ENCODE data around the gene TSPYL6. TPM values are rescaled to one million over a fixed set of nuclear protein-coding genes. Genes with fewer than 3 reads are reported as not detected.
A peak's percentile ranks its signal among the peaks of the same experiment; 100 is the strongest.

TSPYL6 gene
- polyA plus RNA-seq, 1 of the 3 experiments (the other 2 are of a cell fraction) = not detected

DNA sequence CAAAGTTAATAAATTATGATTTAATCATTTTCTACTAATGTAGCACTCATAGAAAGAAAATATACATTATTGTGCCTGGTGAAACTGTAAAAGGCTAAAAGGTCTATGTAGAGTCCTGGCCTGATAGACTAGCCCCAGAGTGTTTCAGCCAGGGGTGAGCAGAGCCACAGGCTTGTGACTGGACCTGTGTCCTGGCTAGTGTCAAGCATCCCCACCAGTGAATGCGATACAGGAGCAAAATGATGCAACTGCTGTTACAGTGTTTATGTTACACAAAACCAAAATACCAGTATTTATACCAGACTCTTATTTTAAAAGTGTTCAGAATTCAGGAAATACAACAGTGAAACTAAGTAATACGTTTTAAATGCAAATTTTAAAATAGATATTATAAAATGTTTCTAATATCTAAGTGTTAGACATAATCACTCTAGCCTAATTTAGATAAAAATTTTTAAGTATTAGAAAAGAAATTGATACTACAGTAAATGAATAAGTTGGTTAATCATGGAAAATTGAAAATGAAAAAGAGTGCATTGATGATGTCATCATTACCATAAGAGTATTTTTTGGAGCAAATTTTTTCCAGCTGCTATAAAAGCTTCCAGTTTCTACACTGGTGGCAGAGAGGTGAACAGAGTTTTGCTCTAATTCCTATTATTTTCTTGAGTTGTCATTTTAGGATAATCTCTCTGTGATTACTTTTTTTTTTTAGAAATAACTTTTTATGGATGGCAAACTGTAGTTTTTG is 6.2 kb upstream of the TSPYL6 start:
- Histone ChIP-seq H3K36me3 (replicated peaks in 1 of 2; ENCODE audit: control insufficient read depth in 1 of 2, insufficient read depth in 2 of 2, low read length in 1 of 2) (no peaks in the 10 kb centered on the region), H3K4me3 (ENCODE audit: low read depth in 2 of 2, low read length in 1 of 2) (no peak overlapping the region), H3K4me2 (no peak overlapping the region), H2AFZ (ENCODE audit: low read depth) (no peak overlapping the region), H3F3A (replicated peaks; ENCODE audit: insufficient read depth) (peaks cover 6% of the 10 kb centered on the region), H3K4me1 (ENCODE audit: control insufficient read depth in 1 of 2, insufficient read depth in 2 of 2, low read depth in 1 of 2, low read length in 1 of 2) (peaks cover 0 to 3% of the 10 kb centered on the region in 2 experiments; a peak in 2 of 4 replicates), H3K27me3 (ENCODE audit: insufficient read depth) (no peaks in the 10 kb centered on the region), H4K20me1 (ENCODE audit: insufficient read depth) (no peaks in the 10 kb centered on the region), H3K9ac (no peak overlapping the region), H3K79me2 (ENCODE audit: insufficient read depth) (no peaks in the 10 kb centered on the region), H3K27ac (ENCODE audit: low read depth in 2 of 2, low read length in 1 of 2) (peak overlapping the region in 1 of 2 experiments; percentile 22; a peak in 1 of 4 replicates), H3K9me2 (no peaks in the 10 kb centered on the region), H3K9me3 (no peaks in the 10 kb centered on the region)
- whole genome bisulfite sequencing (ENCODE audit: low lambda C conversion rate) = 37% methylated on average over 2 of the region's 2 CpGs
- ChIA-PET CTCF (interaction anchor here (0.9 to 1.2 kb wide), 2 partner anchors 47 to 54 kb away, joined by 3 read pairs; no protein-coding TSS in a partner anchor), POLR2A (no interaction called here)
- peak; percentile 67 for DNase-seq
- TF ChIP-seq GATA2 (CRISPR knock-in tag; IDR thresholded peaks at IDR 0.05) (0 out of 2 replicates have a peak, but pooled peaks have one; percentile 18), GABPA (IDR thresholded peaks at IDR 0.05; ENCODE audit: low read depth) (no peak)

DNA sequence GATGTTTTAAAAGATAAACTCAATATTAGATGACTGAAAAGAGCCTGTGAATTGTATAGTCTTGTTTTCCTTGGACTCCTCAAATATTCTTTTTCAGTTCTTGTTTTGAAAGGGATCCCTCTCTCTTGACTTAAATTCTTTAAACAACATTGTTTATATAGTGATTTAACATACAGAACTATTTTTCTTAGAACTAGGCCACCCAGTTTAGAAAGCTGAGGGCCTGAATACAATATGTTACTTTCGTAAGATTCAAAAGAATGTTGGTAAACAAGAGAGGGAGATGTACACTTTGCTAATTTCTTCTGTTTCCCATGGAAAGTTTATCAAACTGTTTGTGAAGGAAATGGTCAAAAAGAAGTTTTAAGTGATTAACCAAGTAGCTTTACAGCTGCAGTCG is 5.5 kb upstream of the TSPYL6 start:
- Histone ChIP-seq H3K4me3 (ENCODE audit: low read depth in 2 of 2, low read length in 1 of 2) (no peak overlapping the region), H3K36me3 (replicated peaks in 1 of 2; ENCODE audit: control insufficient read depth in 1 of 2, insufficient read depth in 2 of 2, low read length in 1 of 2) (no peaks in the 10 kb centered on the region), H3K4me1 (ENCODE audit: control insufficient read depth in 1 of 2, insufficient read depth in 2 of 2, low read depth in 1 of 2, low read length in 1 of 2) (peaks cover 0 to 3% of the 10 kb centered on the region in 2 experiments; a peak in 2 of 4 replicates), H3K4me2 (no peak overlapping the region), H3F3A (replicated peaks; ENCODE audit: insufficient read depth) (peaks cover 6% of the 10 kb centered on the region), H3K9me3 (no peaks in the 10 kb centered on the region), H3K27ac (ENCODE audit: low read depth in 2 of 2, low read length in 1 of 2) (peak overlapping the region in 1 of 2 experiments; percentile 22; a peak in 1 of 4 replicates), H2AFZ (ENCODE audit: low read depth) (no peak overlapping the region), H3K27me3 (ENCODE audit: insufficient read depth) (no peaks in the 10 kb centered on the region), H3K79me2 (ENCODE audit: insufficient read depth) (no peaks in the 10 kb centered on the region), H3K9ac (no peak overlapping the region), H3K9me2 (no peaks in the 10 kb centered on the region), H4K20me1 (ENCODE audit: insufficient read depth) (no peaks in the 10 kb centered on the region)
- no peak for TF ChIP-seq POLR2AphosphoS5 (IDR thresholded peaks at IDR 0.05; ENCODE audit: low read depth, low read length)
- no peak for TF ChIP-seq GATA2 (CRISPR knock-in tag; IDR thresholded peaks at IDR 0.05)
- TF ChIP-seq, protein P1, sequence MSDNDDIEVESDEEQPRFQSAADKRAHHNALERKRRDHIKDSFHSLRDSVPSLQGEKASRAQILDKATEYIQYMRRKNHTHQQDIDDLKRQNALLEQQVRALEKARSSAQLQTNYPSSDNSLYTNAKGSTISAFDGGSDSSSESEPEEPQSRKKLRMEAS (IDR thresholded peaks at IDR 0.05; ENCODE audit: low read depth) = no peak
- TF ChIP-seq, protein P2, sequence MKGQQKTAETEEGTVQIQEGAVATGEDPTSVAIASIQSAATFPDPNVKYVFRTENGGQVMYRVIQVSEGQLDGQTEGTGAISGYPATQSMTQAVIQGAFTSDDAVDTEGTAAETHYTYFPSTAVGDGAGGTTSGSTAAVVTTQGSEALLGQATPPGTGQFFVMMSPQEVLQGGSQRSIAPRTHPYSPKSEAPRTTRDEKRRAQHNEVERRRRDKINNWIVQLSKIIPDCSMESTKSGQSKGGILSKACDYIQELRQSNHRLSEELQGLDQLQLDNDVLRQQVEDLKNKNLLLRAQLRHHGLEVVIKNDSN (IDR thresholded peaks at IDR 0.05; ENCODE audit: borderline replicate concordance, low read depth) = no peak
- WGBS (ENCODE audit: low lambda C conversion rate) = 42% methylated on average over 2 of the region's 2 CpGs
- POLR2A ChIA-PET = no interaction called here
- DNase-seq = no peak
- CTCF ChIA-PET = interaction anchor here (0.7 to 1.2 kb wide), 2 partner anchors 10 to 46 kb away, joined by 3 read pairs; no protein-coding TSS in a partner anchor

DNA sequence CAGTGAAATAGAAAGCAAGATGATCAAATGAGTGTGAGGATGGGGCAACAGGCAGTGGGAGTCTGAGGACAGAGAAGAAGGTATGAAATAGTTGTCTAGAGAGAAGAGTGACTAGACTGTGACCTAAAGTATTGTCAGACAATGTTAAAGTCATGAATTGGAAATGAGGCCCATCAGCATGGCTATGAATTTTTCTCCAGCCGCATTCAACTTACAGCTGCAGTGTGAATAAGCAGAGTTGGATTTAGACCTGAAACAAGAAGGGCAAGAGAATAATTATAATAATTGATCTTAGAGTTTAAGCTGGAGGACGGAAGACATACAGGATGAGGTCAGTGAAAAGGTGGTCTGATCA is 4.2 kb upstream of the TSPYL6 start:
- H4K20me1 ChIP-seq (ENCODE audit: insufficient read depth) = no peaks in the 10 kb centered on the region
- 56% methylated on average over 2 of the region's 2 CpGs for WGBS (ENCODE audit: low lambda C conversion rate)
- TF ChIP-seq, protein P3, sequence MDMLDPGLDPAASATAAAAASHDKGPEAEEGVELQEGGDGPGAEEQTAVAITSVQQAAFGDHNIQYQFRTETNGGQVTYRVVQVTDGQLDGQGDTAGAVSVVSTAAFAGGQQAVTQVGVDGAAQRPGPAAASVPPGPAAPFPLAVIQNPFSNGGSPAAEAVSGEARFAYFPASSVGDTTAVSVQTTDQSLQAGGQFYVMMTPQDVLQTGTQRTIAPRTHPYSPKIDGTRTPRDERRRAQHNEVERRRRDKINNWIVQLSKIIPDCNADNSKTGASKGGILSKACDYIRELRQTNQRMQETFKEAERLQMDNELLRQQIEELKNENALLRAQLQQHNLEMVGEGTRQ (IDR thresholded peaks at IDR 0.05; ENCODE audit: borderline replicate concordance, low read depth, low read length) = no peak
- TF ChIP-seq, protein P4, sequence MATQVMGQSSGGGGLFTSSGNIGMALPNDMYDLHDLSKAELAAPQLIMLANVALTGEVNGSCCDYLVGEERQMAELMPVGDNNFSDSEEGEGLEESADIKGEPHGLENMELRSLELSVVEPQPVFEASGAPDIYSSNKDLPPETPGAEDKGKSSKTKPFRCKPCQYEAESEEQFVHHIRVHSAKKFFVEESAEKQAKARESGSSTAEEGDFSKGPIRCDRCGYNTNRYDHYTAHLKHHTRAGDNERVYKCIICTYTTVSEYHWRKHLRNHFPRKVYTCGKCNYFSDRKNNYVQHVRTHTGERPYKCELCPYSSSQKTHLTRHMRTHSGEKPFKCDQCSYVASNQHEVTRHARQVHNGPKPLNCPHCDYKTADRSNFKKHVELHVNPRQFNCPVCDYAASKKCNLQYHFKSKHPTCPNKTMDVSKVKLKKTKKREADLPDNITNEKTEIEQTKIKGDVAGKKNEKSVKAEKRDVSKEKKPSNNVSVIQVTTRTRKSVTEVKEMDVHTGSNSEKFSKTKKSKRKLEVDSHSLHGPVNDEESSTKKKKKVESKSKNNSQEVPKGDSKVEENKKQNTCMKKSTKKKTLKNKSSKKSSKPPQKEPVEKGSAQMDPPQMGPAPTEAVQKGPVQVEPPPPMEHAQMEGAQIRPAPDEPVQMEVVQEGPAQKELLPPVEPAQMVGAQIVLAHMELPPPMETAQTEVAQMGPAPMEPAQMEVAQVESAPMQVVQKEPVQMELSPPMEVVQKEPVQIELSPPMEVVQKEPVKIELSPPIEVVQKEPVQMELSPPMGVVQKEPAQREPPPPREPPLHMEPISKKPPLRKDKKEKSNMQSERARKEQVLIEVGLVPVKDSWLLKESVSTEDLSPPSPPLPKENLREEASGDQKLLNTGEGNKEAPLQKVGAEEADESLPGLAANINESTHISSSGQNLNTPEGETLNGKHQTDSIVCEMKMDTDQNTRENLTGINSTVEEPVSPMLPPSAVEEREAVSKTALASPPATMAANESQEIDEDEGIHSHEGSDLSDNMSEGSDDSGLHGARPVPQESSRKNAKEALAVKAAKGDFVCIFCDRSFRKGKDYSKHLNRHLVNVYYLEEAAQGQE (IDR thresholded peaks at IDR 0.05; ENCODE audit: low read depth, low read length) = no peak
- TF ChIP-seq JUND (IDR thresholded peaks at IDR 0.05) (no peak), ELF1 (IDR thresholded peaks at IDR 0.05) (no peak), FOXM1 (IDR thresholded peaks at IDR 0.05; ENCODE audit: low read depth) (no peak), NRF1 (IDR thresholded peaks at IDR 0.05; ENCODE audit: low read depth, low read length) (no peak), GABPA (IDR thresholded peaks at IDR 0.05; ENCODE audit: low read depth) (no peak), TCF12 (IDR thresholded peaks at IDR 0.05) (no peak), FOXJ3 (CRISPR knock-in tag; IDR thresholded peaks at IDR 0.05) (no peak), EP300 (IDR thresholded peaks at IDR 0.05; ENCODE audit: borderline replicate concordance in 1 of 2, low read depth in 1 of 2, low read length in 1 of 2) (no peak), NFIC (IDR thresholded peaks at IDR 0.05; ENCODE audit: borderline replicate concordance) (no peak), CHD2 (IDR thresholded peaks at IDR 0.05; ENCODE audit: low read length, partially characterized antibody) (no peak)

More for the DNA sequence above, 4.2 kb upstream of the TSPYL6 start:
- Histone ChIP-seq H3K4me2 (no peak overlapping the region), H3F3A (replicated peaks; ENCODE audit: insufficient read depth) (peaks cover 6% of the 10 kb centered on the region), H3K9me2 (no peaks in the 10 kb centered on the region), H3K79me2 (ENCODE audit: insufficient read depth) (no peaks in the 10 kb centered on the region), H3K9ac (no peak overlapping the region), H3K9me3 (no peaks in the 10 kb centered on the region), H3K27ac (ENCODE audit: low read depth in 2 of 2, low read length in 1 of 2) (no peak overlapping the region), H3K36me3 (replicated peaks in 1 of 2; ENCODE audit: control insufficient read depth in 1 of 2, insufficient read depth in 2 of 2, low read length in 1 of 2) (no peaks in the 10 kb centered on the region), H3K4me3 (ENCODE audit: low read depth in 2 of 2, low read length in 1 of 2) (no peak overlapping the region), H2AFZ (ENCODE audit: low read depth) (no peak overlapping the region), H3K27me3 (ENCODE audit: insufficient read depth) (no peaks in the 10 kb centered on the region), H3K4me1 (ENCODE audit: control insufficient read depth in 1 of 2, insufficient read depth in 2 of 2, low read depth in 1 of 2, low read length in 1 of 2) (peaks cover 0 to 3% of the 10 kb centered on the region in 2 experiments; a peak in 2 of 4 replicates)
- no peak for DNase-seq
- ChIA-PET CTCF (no interaction called here), POLR2A (no interaction called here)

Measured in SK-N-SH (cell line).